Astrocyte of the cerebellum (primary cell): ENCODE results near the gene RAB40A.
"Not testable (repeated sequence)": the region's sequence is repeated elsewhere in the genome, so short reads cannot be mapped to it uniquely, and the experiment has no call there.

Source experiments
- DNase-seq: peaks from one replicate; pipeline ENCODE4 v3.0.0-alpha.2; 2011; ENCODE audit warnings: low read depth
- H3K4me3 ChIP-seq: 2 replicates; pipeline ENCODE4 v1.5.1; 2011; ENCODE audit warnings: mild to moderate bottlenecking, low read depth, low read length, moderate library complexity
- in situ Hi-C: cut with HindIII; loops from 2 replicates; pipeline ENCODE4 v1.10.0; 2017; ENCODE audit warnings: low sequenced_read_pairs
- TF ChIP-seq, protein P1 (sequence below): IDR thresholded peaks from 2 replicates; pipeline ENCODE4 v1.5.1; 2012; ENCODE audit warnings: low read length, low read depth, moderate library complexity, mild to moderate bottlenecking; ENCODE audit errors: missing control alignments

RAB40A gene

DNA sequence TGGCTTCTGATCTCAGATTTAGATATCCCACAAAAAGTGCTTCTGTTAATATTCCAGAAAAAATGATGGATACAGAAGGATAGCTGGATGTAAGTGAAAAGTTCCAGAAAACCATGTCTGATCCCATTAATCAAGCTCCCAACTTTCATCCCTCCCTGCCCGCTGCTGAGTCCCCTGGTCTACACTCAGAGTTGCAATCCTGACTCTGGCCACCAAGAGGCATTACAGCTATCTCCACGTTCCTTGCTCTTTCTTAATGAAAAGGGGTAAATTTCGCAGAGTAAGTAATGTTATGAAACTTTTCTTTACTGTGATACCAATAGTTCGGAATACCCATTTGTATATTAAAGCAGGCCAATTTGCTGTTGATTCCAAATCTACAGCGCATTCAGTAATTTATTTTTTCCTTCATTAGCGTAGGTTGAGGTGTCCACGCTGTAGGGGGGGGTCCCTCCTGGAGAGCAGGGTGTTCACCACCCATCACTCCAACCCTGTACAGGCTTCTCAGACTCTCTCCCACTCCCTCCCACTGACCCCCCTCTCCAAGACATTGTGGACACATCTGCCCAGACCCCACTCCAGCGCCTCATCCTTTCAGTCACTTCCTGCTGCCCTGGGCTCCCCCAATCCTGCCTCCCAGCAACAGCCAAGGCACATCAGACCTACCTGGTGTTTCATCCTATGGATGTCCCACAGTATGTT is 55.1 kb downstream of the RAB40A start:
- no peak for DNase-seq
- TF ChIP-seq, protein P1, sequence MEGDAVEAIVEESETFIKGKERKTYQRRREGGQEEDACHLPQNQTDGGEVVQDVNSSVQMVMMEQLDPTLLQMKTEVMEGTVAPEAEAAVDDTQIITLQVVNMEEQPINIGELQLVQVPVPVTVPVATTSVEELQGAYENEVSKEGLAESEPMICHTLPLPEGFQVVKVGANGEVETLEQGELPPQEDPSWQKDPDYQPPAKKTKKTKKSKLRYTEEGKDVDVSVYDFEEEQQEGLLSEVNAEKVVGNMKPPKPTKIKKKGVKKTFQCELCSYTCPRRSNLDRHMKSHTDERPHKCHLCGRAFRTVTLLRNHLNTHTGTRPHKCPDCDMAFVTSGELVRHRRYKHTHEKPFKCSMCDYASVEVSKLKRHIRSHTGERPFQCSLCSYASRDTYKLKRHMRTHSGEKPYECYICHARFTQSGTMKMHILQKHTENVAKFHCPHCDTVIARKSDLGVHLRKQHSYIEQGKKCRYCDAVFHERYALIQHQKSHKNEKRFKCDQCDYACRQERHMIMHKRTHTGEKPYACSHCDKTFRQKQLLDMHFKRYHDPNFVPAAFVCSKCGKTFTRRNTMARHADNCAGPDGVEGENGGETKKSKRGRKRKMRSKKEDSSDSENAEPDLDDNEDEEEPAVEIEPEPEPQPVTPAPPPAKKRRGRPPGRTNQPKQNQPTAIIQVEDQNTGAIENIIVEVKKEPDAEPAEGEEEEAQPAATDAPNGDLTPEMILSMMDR: peak; percentile 59
- in situ Hi-C loops: no loop called here
- no peak overlapping the region for H3K4me3 ChIP-seq

DNA sequence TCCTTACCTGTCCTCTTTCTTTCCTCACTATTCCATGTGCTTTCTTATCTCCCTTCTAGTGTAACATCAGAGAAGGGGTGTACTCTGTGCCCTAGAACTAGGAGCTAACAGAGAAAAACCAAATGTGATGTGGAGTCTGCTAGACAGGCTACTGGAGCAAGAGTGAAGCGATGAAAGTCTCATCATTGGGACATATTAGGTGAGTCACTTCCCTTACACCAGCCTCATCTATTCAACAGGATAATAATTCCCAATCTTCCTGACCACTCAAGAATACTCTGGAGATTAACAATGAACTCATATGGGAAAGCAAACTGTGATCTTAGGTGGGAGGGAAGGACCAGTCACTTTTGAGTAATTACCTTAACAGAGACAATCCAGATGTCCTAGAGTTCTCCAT is 58.1 kb downstream of the RAB40A start:
- in situ Hi-C loops: no loop called here

DNA sequence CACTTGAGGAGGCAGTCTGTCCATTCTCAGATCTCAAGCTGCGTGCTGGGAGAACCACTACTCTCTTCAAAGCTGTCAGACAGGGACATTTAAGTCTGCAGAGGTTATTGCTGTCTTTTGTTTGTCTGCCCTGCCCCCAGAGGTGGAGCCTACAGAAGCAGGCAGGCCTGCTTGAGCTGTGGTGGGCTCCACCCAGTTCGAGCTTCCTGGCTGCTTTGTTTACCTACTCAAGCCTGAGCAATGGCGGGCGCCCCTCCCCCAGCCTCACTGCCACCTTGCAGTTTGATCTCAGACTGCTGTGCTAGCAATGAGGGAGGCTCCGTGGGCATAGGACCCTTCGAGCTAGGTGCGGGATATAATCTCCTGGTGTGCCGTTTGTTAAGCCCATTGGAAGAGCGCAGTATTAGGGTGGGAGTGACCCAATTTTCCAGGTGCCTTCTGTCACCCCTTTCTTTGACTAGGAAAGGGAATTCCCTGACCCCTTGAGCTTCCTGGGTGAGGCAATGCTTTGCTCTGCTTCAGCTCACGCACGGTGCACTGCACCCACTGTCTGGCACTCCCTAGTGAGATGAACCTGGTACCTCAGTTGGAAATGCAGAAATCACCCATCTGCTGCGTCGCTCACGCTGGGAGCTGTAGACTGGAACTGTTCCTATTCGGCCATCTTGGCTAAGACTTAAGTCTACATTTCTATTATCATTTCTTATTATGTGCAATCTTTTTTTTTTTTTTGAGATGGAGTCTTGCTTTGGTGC is 59.1 kb downstream of the RAB40A start:
- H3K4me3 ChIP-seq, in situ Hi-C loops, DNase-seq: not testable (repeated sequence)

More for the DNA sequence above, 58.1 kb downstream of the RAB40A start:
- TF ChIP-seq, protein P1: no peak
- no peak overlapping the region for H3K4me3 ChIP-seq
- DNase-seq: no peak

DNA sequence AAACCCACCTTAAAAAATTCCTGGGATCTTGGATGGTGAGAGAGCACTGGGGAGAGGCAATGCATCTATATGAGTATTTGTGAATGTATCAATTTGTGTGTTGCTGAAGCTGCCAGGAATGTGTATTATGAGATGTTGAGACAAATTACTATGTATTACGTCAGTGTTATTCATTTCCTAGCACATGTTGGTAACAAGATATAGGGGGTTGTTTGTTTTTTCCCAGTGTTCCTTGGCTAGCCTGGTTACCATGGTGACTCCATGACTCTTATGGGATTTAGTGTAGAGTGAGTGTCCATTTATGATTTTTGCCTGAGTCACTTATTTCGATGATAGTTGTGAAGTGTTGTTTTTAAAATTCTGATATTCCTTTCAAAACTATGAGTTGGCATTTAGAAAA is 65.6 kb downstream of the RAB40A start:
- TF ChIP-seq, protein P1: no peak
- peak; percentile 68 for DNase-seq
- in situ Hi-C loops: no loop called here
- H3K4me3 ChIP-seq: no peak overlapping the region
